Subcutaneous abdominal adipose tissue (tissue), 5 donors: ENCODE data around the gene SMCR8.
"Not testable (repeated sequence)": the region's sequence is repeated elsewhere in the genome, so short reads cannot be mapped to it uniquely, and the experiment has no call there.

Experiments
- H3K27ac ChIP-seq: one replicate; pipeline ENCODE4 v1.7.0; 2013; ENCODE audit warnings: low read depth, mild to moderate bottlenecking, inconsistent platforms, low read length, moderate library complexity
- H3K27me3 ChIP-seq, 5 donors: one replicate each; pipeline ENCODE4 v1.7.0; 2013; ENCODE audit warnings: low read length in 5 of 5, inconsistent platforms in 1 of 5; ENCODE audit not compliant: control insufficient read depth in 5 of 5, insufficient read depth in 4 of 5
- H3K36me3 ChIP-seq, 5 donors: one replicate each; pipeline ENCODE4 v1.7.0; 2013; ENCODE audit warnings: low read length in 5 of 5; ENCODE audit not compliant: control insufficient read depth in 5 of 5, insufficient read depth in 5 of 5
- H3K4me1 ChIP-seq, 5 donors: one replicate each; pipeline ENCODE4 v1.7.0; 2013; ENCODE audit warnings: low read length in 5 of 5, mild to moderate bottlenecking in 3 of 5, moderate library complexity in 1 of 5; ENCODE audit not compliant: control insufficient read depth in 5 of 5, insufficient read depth in 5 of 5
- H3K4me3 ChIP-seq, 5 donors: one replicate each; pipeline ENCODE4 v1.7.0; 2013; ENCODE audit warnings: low read length in 5 of 5, low read depth in 1 of 5
- H3K9ac ChIP-seq, 5 donors: one replicate each; pipeline ENCODE4 v1.7.0; 2013; ENCODE audit warnings: low read length in 5 of 5, mild to moderate bottlenecking in 4 of 5, moderate library complexity in 3 of 5
- H3K9me3 ChIP-seq, 5 donors: one replicate each; pipeline ENCODE4 v1.7.0; 2013; ENCODE audit warnings: low read length in 5 of 5; ENCODE audit not compliant: control insufficient read depth in 5 of 5
- donor health status: healthy.
- donor health status: healthy.
- donor health status: healthy.
- donor health status: healthy.
- donor health status: healthy.

The SMCR8 gene

DNA sequence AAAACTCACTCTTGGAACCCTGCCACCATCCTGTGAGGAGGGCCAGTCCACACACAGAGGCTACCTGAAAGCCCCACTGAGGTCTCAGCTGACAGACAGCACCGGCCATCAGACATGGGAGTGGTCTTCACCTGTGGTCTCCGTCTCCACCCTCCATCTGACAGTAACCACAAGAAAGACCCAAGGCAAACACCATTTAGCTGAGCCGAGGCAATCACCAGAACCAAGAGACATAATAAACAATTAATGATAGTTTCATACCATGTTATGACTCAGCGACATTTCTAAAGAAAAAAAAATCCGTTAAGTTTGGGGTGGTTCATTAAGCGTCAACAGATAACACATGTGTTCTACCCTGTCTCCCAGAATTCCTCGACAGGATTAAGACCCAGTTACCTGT, 56.4 kb downstream of the SMCR8 start:
- no peak overlapping the region for H3K9ac ChIP-seq
- peaks cover 0 to 6% (median 5%) of the 10 kb centered on the region in 5 donors for H3K9me3 ChIP-seq
- no peak overlapping the region for H3K4me3 ChIP-seq
- H3K27me3 ChIP-seq: no peaks in the 10 kb centered on the region
- H3K36me3 ChIP-seq: no peaks in the 10 kb centered on the region
- H3K4me1 ChIP-seq: no peaks in the 10 kb centered on the region
- no peak overlapping the region for H3K27ac ChIP-seq

DNA sequence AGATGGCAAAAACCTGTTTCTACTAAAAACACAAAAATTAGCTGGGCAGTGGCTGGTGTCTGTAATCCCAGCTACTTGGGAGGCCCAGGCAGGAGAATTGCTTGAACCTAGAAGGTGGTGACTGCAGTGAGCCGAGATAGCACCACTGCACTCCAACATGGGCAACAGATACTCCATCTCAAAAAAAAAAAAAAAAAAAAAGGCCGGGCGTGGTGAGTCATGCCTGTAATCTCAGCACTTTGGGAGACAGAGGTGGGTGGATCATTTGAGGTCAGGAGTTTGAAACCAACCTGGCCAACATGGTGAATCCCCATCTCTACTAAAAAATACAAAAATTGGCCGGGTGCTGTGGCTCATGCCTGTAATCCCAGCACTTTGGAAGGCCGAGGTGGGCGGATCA, 58.1 kb downstream of the SMCR8 start:
- H3K9me3 ChIP-seq, H3K36me3 ChIP-seq, H3K27me3 ChIP-seq, H3K9ac ChIP-seq, H3K4me3 ChIP-seq, H3K27ac ChIP-seq: not testable (repeated sequence)
- H3K4me1 ChIP-seq: peaks cover 2 to 12% (median 11%) of the 10 kb centered on the region in 5 donors

DNA sequence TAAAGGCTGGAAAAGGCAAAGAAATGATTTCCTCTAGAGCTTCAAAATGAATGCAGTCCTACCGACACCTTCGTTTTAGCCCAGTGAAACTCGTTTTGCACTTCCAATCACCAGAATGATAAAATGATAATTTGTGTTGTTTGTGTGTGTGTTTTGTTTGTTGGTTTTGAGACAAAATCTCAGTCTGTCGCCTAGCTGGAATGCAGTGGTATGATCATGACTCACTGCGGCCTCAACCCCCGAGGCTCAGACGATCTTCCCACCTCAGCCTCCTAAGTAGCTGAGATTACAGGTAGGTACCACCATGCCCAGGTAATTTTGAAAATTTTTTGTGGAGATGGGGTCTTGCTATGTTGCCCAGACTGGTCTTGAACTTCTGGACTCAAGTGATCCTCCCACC, 59.1 kb downstream of the SMCR8 start:
- Histone ChIP-seq H3K4me3 (no peak overlapping the region), H3K9ac (no peak overlapping the region), H3K36me3 (no peaks in the 10 kb centered on the region), H3K4me1 (peaks cover 2 to 16% (median 12%) of the 10 kb centered on the region in 5 donors), H3K27me3 (no peaks in the 10 kb centered on the region), H3K9me3 (peaks cover 0 to 6% (median 5%) of the 10 kb centered on the region in 5 donors), H3K27ac (no peak overlapping the region)
